SIG-M5 treated with dmso at 0.1 percent for 504 hours (cell line): Measurements from ENCODE around the gene ERICH2.
A peak's percentile ranks its signal among the peaks of the same experiment; 100 is the strongest.

ENCODE experiments used
- DNase-seq: peaks from one replicate; lab custom pipeline; 2025; ENCODE audit not compliant: unreplicated experiment; lab: John Stamatoyannopoulos, UW

Gene ERICH2

GRCh38 chr2:170762760-170763159 lies 7.4 kb upstream of the ERICH2 start:
- DNase-seq = no peak

- DNase-seq = no peak
These were observed 6.9 kb upstream of the ERICH2 start for GRCh38 chr2:170763232-170763631.

GRCh38 chr2:170764880-170765261 lies 5.3 kb upstream of the ERICH2 start:
- no peak for DNase-seq

GRCh38 chr2:170766693-170767092 lies 3.5 kb upstream of the ERICH2 start:
- DNase-seq = no peak

- DNase-seq = peak; percentile 72
These were observed 635 bp downstream of the ERICH2 start for GRCh38 chr2:170770606-170771420.

- DNase-seq = no peak
These were observed 1.3 kb downstream of the ERICH2 start for GRCh38 chr2:170771421-170771937.

- no peak for DNase-seq
These were observed 2.1 kb downstream of the ERICH2 start for GRCh38 chr2:170772295-170772694.

- DNase-seq = no peak
These were observed 3.9 kb downstream of the ERICH2 start for GRCh38 chr2:170774074-170774473.

GRCh38 chr2:170778900-170779299 lies 8.7 kb downstream of the ERICH2 start:
- no peak for DNase-seq

GRCh38 chr2:170779304-170779703 lies 9.1 kb downstream of the ERICH2 start:
- DNase-seq = no peak

GRCh38 chr2:170782673-170783072 lies 12.5 kb downstream of the ERICH2 start:
- DNase-seq = no peak

GRCh38 chr2:170783549-170783948 lies 13.4 kb downstream of the ERICH2 start:
- no peak for DNase-seq

- no peak for DNase-seq
These were observed 28.8 kb downstream of the ERICH2 start for GRCh38 chr2:170798996-170799395.

GRCh38 chr2:170806548-170806947 lies 36.4 kb downstream of the ERICH2 start:
- DNase-seq = no peak

- peak; percentile 70 for DNase-seq
These were observed 42.8 kb downstream of the ERICH2 start for GRCh38 chr2:170812710-170813600.

GRCh38 chr2:170813611-170814532 lies 43.7 kb downstream of the ERICH2 start:
- peak; percentile 47 for DNase-seq

GRCh38 chr2:170814533-170815230 lies 44.5 kb downstream of the ERICH2 start:
- no peak for DNase-seq

GRCh38 chr2:170815311-170815710 lies 45.1 kb downstream of the ERICH2 start:
- no peak for DNase-seq

GRCh38 chr2:170815746-170816503 lies 45.7 kb downstream of the ERICH2 start:
- DNase-seq = peak; percentile 62
